AG10803 (cell line): ENCODE results near the gene ZIC1.
A peak's percentile ranks its signal among the peaks of the same experiment; 100 is the strongest.

Experiments used
- DNase-seq: peaks from one replicate; pipeline ENCODE4 v3.0.0; 2010; ENCODE audit warnings: low read depth
- H3K4me3 ChIP-seq: 2 replicates; pipeline ENCODE4 v1.5.1; 2011; ENCODE audit warnings: mild to moderate bottlenecking, low read length, control low read depth
- CTCF ChIP-seq: conservative IDR thresholded peaks from 2 replicates; pipeline ENCODE4 v1.5.1; 2011; ENCODE audit warnings: mild to moderate bottlenecking, low read length, control low read depth, inconsistent platforms

ZIC1 gene

GRCh38 chr3:147421184-147421912, 12.2 kb downstream of the ZIC1 start:
- no peak for TF ChIP-seq CTCF
- H3K4me3 ChIP-seq: peak overlapping the region; percentile 28
- no peak for DNase-seq

- DNase-seq: no peak
- no peak for TF ChIP-seq CTCF
- no peak overlapping the region for H3K4me3 ChIP-seq
These were observed 13.0 kb downstream of the ZIC1 start for GRCh38 chr3:147422196-147422595.

- TF ChIP-seq CTCF: no peak
- H3K4me3 ChIP-seq: no peak overlapping the region
- no peak for DNase-seq
These were observed 13.7 kb downstream of the ZIC1 start for GRCh38 chr3:147422601-147423536.

- no peak overlapping the region for H3K4me3 ChIP-seq
- no peak for DNase-seq
- TF ChIP-seq CTCF: no peak
These were observed 14.3 kb downstream of the ZIC1 start for GRCh38 chr3:147423537-147423797.

GRCh38 chr3:147423798-147424580, 14.8 kb downstream of the ZIC1 start:
- H3K4me3 ChIP-seq: no peak overlapping the region
- DNase-seq: no peak
- TF ChIP-seq CTCF: no peak

- H3K4me3 ChIP-seq: no peak overlapping the region
- no peak for DNase-seq
- no peak for TF ChIP-seq CTCF
These were observed 15.6 kb downstream of the ZIC1 start for GRCh38 chr3:147424581-147425387.
